ENCODE results near the gene STX12. TPM values are rescaled to one million over a fixed set of nuclear protein-coding genes. Genes with fewer than 3 reads are reported as not detected.

STX12 gene
- 16.3 and 22.1 TPM in 2 replicates for total RNA-seq (2014; rRNA removed; shearing (Covaris generic))

GRCh38 chr1:27772932-27773825, at the start of gene STX12:
Gene STX12 (plus strand): TSS chr1:27773219. CDS start chr1:27773308, 89 bp downstream.
- H3K4me3 ChIP-seq (ENCODE audit: insufficient read depth, low read depth, low read length): peak within 1 kb of the TSS; percentile 89
- no peaks in the 10 kb centered on the region for H3K36me3 ChIP-seq (replicated peaks; ENCODE audit: control insufficient read depth, insufficient read depth, low read length)
- no peaks in the 10 kb centered on the region for H3K27me3 ChIP-seq (ENCODE audit: control insufficient read depth, insufficient read depth, low read length)
- peak; percentile 96 for DNase-seq

DNA sequence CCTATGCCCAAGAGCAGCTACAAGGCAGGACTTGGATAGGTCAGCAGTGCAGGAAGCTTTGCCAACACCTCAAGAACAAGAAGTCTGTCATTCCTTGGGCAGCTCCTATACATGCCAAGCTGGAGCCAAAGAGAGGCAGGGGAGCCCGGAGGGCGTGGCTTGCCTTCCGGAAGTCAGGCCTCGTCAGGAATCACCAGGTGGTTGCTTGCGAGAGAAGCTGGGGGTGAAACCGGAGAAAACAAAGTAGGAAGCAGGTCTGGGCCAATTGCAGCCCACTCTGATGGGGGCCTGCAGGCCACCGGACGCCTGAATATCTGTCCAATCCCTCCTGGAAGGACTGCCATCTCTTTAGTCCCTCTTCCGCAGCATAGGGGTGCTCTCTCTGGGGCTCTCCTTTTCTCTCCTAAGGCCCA, 48.1 kb upstream of the STX12 start:
- peaks cover 3% of the 10 kb centered on the region for H3K27me3 ChIP-seq (ENCODE audit: control insufficient read depth, insufficient read depth, low read length)
- no peaks in the 10 kb centered on the region for H3K36me3 ChIP-seq (replicated peaks; ENCODE audit: control insufficient read depth, insufficient read depth, low read length)
- DNase-seq: peak; percentile 65
- peak overlapping the region; percentile 23 for H3K4me3 ChIP-seq (ENCODE audit: insufficient read depth, low read depth, low read length)

DNA sequence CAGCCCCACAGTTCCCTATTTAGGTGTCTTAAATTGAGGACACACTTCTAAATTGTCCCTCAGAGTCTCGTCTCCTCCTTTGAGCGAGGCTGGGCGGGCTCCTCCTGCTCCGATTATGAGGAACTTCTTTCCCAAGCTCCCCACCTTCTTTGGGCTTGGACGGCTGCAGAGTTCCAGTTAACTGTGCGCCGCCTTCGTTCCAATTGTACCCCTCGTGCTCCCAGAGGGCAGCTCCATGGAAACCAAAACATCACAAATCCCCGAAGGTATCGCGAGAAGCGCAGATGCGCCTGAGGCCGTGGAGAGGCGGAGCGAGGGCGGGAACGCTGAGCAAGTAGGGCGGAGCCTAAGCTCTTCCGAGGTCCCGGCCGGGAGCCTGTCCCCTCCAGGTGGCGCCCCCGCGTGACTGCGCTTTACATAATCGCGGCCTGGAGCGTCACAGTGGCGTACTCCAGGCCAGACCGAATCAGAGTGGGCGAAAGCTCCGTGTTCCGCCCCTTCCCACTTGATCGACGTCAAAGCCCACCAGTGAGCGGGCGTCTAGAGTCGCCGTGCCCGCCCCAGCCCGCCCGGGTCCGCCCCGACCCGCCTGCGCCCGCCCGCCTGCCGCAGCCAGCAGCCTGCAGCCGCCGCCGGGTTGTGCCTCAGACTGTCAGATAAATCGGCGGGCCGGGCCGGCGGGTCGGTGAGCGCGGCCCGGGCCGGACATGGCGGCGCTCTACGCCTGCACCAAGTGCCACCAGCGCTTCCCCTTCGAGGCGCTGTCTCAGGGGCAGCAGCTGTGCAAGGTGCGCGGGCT, 47.4 kb upstream of the STX12 start, which contains the start of gene FAM76A:
FAM76A (plus strand) TSS at position 588 of the 799 bp plus-strand sequence; CDS start at position 708, 120 bp downstream.
- Histone ChIP-seq H3K27me3 (ENCODE audit: control insufficient read depth, insufficient read depth, low read length) (peaks cover 3% of the 10 kb centered on the region), H3K36me3 (replicated peaks; ENCODE audit: control insufficient read depth, insufficient read depth, low read length) (no peaks in the 10 kb centered on the region), H3K4me3 (ENCODE audit: insufficient read depth, low read depth, low read length) (peak within 1 kb of the TSS; percentile 77)
- peak; percentile 99 for DNase-seq

GRCh38 chr1:27726173-27727044, 46.6 kb upstream of the STX12 start:
- Histone ChIP-seq H3K27me3 (ENCODE audit: control insufficient read depth, insufficient read depth, low read length) (peaks cover 3% of the 10 kb centered on the region), H3K36me3 (replicated peaks; ENCODE audit: control insufficient read depth, insufficient read depth, low read length) (no peaks in the 10 kb centered on the region), H3K4me3 (ENCODE audit: insufficient read depth, low read depth, low read length) (peak overlapping the region; percentile 77)
- DNase-seq: peak; percentile 89

DNA sequence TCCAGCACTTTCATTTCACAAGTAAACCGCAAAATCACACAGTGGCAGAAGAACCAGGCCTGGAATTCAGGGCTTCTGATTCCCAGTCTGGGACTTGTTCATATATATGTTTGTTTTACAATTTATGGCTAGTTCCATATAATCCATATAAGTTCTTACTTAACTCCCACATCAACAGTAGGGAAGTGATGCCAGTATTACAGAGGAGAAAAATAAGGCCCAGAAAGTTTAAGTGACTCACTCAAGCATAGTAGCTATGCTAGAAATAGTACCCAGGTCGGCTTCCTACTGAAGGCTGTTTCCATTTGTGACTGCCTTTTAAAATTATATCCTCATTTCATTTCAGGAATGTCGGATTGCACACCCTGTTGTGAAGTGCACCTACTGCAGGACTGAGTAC, 45.9 kb upstream of the STX12 start:
- H3K27me3 ChIP-seq (ENCODE audit: control insufficient read depth, insufficient read depth, low read length): peaks cover 3% of the 10 kb centered on the region
- DNase-seq: no peak
- no peaks in the 10 kb centered on the region for H3K36me3 ChIP-seq (replicated peaks; ENCODE audit: control insufficient read depth, insufficient read depth, low read length)
- no peak overlapping the region for H3K4me3 ChIP-seq (ENCODE audit: insufficient read depth, low read depth, low read length)

GRCh38 chr1:27736252-27736651, 36.8 kb upstream of the STX12 start:
- Histone ChIP-seq H3K27me3 (ENCODE audit: control insufficient read depth, insufficient read depth, low read length) (no peaks in the 10 kb centered on the region), H3K4me3 (ENCODE audit: insufficient read depth, low read depth, low read length) (no peak overlapping the region), H3K36me3 (replicated peaks; ENCODE audit: control insufficient read depth, insufficient read depth, low read length) (peaks cover 6% of the 10 kb centered on the region)
- DNase-seq: no peak

- no peak for DNase-seq
- Histone ChIP-seq H3K27me3 (ENCODE audit: control insufficient read depth, insufficient read depth, low read length) (no peaks in the 10 kb centered on the region), H3K36me3 (replicated peaks; ENCODE audit: control insufficient read depth, insufficient read depth, low read length) (peaks cover 6% of the 10 kb centered on the region), H3K4me3 (ENCODE audit: insufficient read depth, low read depth, low read length) (no peak overlapping the region)
Observed at GRCh38 chr1:27741121-27741520, 31.9 kb upstream of the STX12 start.

GRCh38 chr1:27744556-27744955, 28.5 kb upstream of the STX12 start:
- H3K27me3 ChIP-seq (ENCODE audit: control insufficient read depth, insufficient read depth, low read length): no peaks in the 10 kb centered on the region
- peak; percentile 24 for DNase-seq
- peaks cover 7% of the 10 kb centered on the region for H3K36me3 ChIP-seq (replicated peaks; ENCODE audit: control insufficient read depth, insufficient read depth, low read length)
- no peak overlapping the region for H3K4me3 ChIP-seq (ENCODE audit: insufficient read depth, low read depth, low read length)

GRCh38 chr1:27745466-27745865, 27.6 kb upstream of the STX12 start:
- peaks cover 7% of the 10 kb centered on the region for H3K36me3 ChIP-seq (replicated peaks; ENCODE audit: control insufficient read depth, insufficient read depth, low read length)
- H3K4me3 ChIP-seq (ENCODE audit: insufficient read depth, low read depth, low read length): no peak overlapping the region
- no peaks in the 10 kb centered on the region for H3K27me3 ChIP-seq (ENCODE audit: control insufficient read depth, insufficient read depth, low read length)
- DNase-seq: no peak

DNA sequence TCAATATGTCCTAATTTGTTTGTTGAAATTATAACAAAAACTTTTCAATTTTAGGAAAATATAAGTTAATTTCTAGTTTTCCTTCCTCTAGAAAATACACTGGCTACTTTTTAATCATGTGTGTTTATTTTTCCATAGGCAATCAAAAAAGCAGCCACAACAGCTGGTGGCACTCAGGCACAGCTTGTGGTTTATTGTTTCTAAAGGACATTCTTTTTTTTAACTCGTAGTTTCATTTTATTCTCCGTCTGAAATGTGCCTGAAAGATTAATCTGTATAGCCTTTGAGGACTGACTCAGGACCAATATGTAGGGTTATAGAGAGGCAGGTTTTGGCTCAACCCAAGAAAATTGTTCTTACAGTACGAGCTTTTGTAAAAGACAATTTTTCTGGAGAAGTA, 20.7 kb upstream of the STX12 start:
- Histone ChIP-seq H3K27me3 (ENCODE audit: control insufficient read depth, insufficient read depth, low read length) (no peaks in the 10 kb centered on the region), H3K36me3 (replicated peaks; ENCODE audit: control insufficient read depth, insufficient read depth, low read length) (peaks cover 3% of the 10 kb centered on the region), H3K4me3 (ENCODE audit: insufficient read depth, low read depth, low read length) (no peak overlapping the region)
- DNase-seq: no peak

DNA sequence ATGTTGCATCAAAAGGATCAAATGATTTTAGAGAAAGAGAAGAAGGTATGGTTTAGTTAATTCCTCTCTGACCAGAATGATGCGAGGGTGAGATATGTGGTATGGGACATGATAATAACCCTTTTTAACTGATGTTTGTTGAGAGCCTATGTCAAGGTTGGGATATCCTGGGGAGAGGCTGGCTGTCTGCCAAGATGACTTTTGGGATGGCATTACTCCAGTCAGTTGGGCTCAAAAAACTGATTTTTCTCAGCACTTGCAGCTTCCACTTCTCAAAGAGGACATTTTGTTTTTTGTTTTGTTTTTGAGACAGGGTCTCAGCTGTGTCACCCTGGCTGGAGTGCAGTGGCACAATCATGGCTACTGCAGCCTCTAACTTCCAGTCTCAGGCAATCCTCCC, 17.7 kb upstream of the STX12 start:
- H3K27me3 ChIP-seq (ENCODE audit: control insufficient read depth, insufficient read depth, low read length): no peaks in the 10 kb centered on the region
- H3K4me3 ChIP-seq (ENCODE audit: insufficient read depth, low read depth, low read length): no peak overlapping the region
- peaks cover 2% of the 10 kb centered on the region; the same call in 1 of the 2 replicates for H3K36me3 ChIP-seq (replicated peaks; ENCODE audit: control insufficient read depth, insufficient read depth, low read length)
- DNase-seq: no peak

DNA sequence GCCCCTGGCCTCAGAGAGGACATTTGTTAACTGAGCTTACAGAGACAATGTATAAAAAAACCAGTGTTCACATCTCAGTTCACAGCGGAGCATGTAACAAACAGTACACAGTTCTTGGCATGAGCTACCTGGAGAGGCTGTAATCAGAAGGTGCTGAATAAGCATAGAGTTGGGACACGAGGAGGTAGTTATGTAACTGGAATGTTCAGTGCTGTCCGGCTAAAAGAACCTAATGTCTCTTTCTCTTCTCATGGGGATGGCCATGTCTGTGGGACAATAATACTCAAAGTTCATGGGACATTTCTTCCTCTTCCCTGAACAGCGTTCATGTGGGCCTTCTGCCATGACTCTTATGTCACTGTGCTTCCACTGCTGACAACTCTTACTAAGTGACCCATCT, 17.2 kb upstream of the STX12 start:
- no peak for DNase-seq
- Histone ChIP-seq H3K4me3 (ENCODE audit: insufficient read depth, low read depth, low read length) (no peak overlapping the region), H3K27me3 (ENCODE audit: control insufficient read depth, insufficient read depth, low read length) (no peaks in the 10 kb centered on the region), H3K36me3 (replicated peaks; ENCODE audit: control insufficient read depth, insufficient read depth, low read length) (peaks cover 2% of the 10 kb centered on the region; the same call in 1 of the 2 replicates)

DNA sequence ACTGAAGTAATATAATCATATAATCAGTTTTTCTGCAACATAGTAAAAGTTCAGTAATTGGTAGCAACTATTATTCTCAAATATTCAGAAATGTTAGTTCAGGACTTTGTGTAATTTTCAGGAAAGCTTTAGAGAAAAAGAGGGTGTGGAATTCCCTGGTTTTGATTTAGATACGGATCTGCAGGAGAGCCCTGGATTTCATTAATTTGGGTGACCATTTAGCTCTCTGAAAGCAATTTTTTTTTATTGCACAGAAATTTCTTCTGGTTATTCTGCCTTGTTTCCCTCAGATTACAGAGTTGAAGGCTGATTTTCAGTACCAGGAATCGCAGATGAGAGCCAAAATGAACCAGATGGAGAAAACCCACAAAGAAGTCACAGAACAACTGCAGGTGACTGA, 13.8 kb upstream of the STX12 start:
- no peak overlapping the region for H3K4me3 ChIP-seq (ENCODE audit: insufficient read depth, low read depth, low read length)
- H3K36me3 ChIP-seq (replicated peaks; ENCODE audit: control insufficient read depth, insufficient read depth, low read length): peaks cover 2% of the 10 kb centered on the region; the same call in 1 of the 2 replicates
- H3K27me3 ChIP-seq (ENCODE audit: control insufficient read depth, insufficient read depth, low read length): no peaks in the 10 kb centered on the region
- DNase-seq: no peak

- no peak for DNase-seq
- no peaks in the 10 kb centered on the region for H3K27me3 ChIP-seq (ENCODE audit: control insufficient read depth, insufficient read depth, low read length)
- no peak overlapping the region for H3K4me3 ChIP-seq (ENCODE audit: insufficient read depth, low read depth, low read length)
- H3K36me3 ChIP-seq (replicated peaks; ENCODE audit: control insufficient read depth, insufficient read depth, low read length): peaks cover 2% of the 10 kb centered on the region; the same call in 1 of the 2 replicates
Observed at GRCh38 chr1:27760426-27760825, 12.6 kb upstream of the STX12 start.
